Pancreas (tissue), 10 donors: ENCODE data around the gene PPM1M. TPM values are rescaled to one million over a fixed set of nuclear protein-coding genes. Genes with fewer than 3 reads are reported as not detected.

Source experiments
- ATAC-seq, 4 donors: fragments of 200-7000 bp; cut with Tn5 transposase; one replicate each; pipeline versions ENCODE4 v1.8.0 to v1.9.1; 2020; ENCODE audit warnings: mild to moderate bottlenecking in 4 of 4, moderate library complexity in 4 of 4
- DNase-seq, 6 donors: peaks; one replicate each; pipeline ENCODE4 v3.0.0-alpha.2; 2020
- FAIRE-seq: peaks from 2 replicates; lab custom pipeline; 2012; peaks lifted over from hg19 to GRCh38; lab: Jason Lieb, UNC
- H3K27ac ChIP-seq, 4 donors: fragments of 200-600 bp; sonication (generic); 1 replicate in 3 of 4; 2 replicates in 1 of 4; pipeline versions ENCODE4 v1.5.0 to v1.8.0; 2020
- H3K27me3 ChIP-seq, 4 donors: fragments of 200-600 bp; one replicate each; pipeline ENCODE4 v1.8.0; 2021
- H3K36me3 ChIP-seq, 3 donors: fragments of 200-600 bp; sonication (generic) in 1 of 3; one replicate each; pipeline versions ENCODE4 v1.5.0 to v1.8.0; 2020 to 2021
- H3K4me1 ChIP-seq, 3 donors: fragments of 200-600 bp; one replicate each; pipeline ENCODE4 v1.8.0; 2021
- H3K4me3 ChIP-seq, 4 donors: fragments of 200-600 bp; sonication (generic) in 2 of 4; one replicate each; pipeline versions ENCODE4 v1.5.0 to v1.8.0; 2020 to 2021
- H3K9me3 ChIP-seq, 4 donors: fragments of 200-600 bp; one replicate each; pipeline ENCODE4 v1.8.0; 2021
- WGBS, 2 donors: extraction: QIAGEN DNeasy Blood & Tissue Kit; methylation state at CpG; one replicate each; pipeline ENCODE4 v1.1.7; 2013; 5-methylcytosine and 5-hydroxymethylcytosine counted together
- intact Hi-C, 3 donors: fragments of 100-400 bp; cut with DNase I; formaldehyde crosslinking; loops; one replicate each; pipeline versions ENCODE4 v1.11.1 to v1.14.2; 2022
- polyA plus RNA-seq, 2 donors: library from polyadenylated mRNA; stranded (reverse); fragments of 200-250 nt; gene quantifications; one replicate each; pipeline ENCODE4 v1.2.3, GENCODE V29; 2013
- total RNA-seq, 6 donors: library from RNA; stranded (reverse); fragmentation: NEBNext Ultra II Directional in 4 of 6; extraction: Animal tissue kit (Norgen Biotek cat#: 25700) in 4 of 6; gene quantifications; one replicate each; pipeline versions ENCODE4 v1.2.1 to v1.2.4, GENCODE V29; 2021 to 2023
- TF ChIP-seq, protein P1 (sequence below), 4 donors: fragments of 200-600 bp; sonication (generic) in 3 of 4; IDR thresholded peaks; one replicate each; pipeline versions ENCODE4 v1.5.0 to v1.8.0; 2021; ENCODE audit warnings: antibody characterized with exemption in 4 of 4
- donor health status: healthy with polysubstance abuse.
- donor health status: DM: no; HTN: no; CAD: no; lungs with moderate emphysema.
- donor health status: DM: no; HTN: no; CAD: no.
- donor health status: control.
- donor health status: control.
- donor health status: Bipolar disorder and iron deficiency.
- donor health status: DM: yes; HTN: yes; CAD: no.
- donor health status: DM: no; HTN: no; CAD: no.
- donor health status: DM: no; HTN: no; CAD: no.
- donor health status: DM: yes; HTN: yes; CAD: no.

The PPM1M gene
- total and polyA plus RNA-seq, 8 donors: 4.0 to 15.2 (median 7.7) TPM

DNA sequence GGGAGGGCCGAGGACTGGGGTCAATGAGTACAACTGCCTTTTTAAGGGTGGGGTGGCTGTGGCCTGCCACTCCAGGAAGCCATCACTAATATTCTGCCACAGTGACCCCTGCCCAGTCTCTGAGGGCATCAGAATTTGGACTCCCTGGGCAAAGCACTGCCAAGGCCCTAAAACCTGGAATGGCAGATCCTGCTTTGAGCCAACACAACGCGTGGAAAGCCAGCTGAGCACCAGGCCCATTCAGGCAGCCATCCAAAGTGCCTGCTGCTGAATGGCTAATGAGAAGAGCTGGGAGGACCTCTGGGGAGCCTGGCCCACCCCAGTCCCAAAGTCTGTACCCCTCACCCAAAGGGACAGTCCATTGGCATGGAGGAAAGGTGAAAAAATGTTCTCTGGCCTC lies 11.6 kb upstream of the PPM1M start:
- Histone ChIP-seq H3K36me3 (peaks cover 0 to 23% (median 5%) of the 10 kb centered on the region in 3 donors), H3K9me3 (no peaks in the 10 kb centered on the region), H3K27me3 (no peaks in the 10 kb centered on the region), H3K4me3 (no peak overlapping the region), H3K4me1 (peaks cover 11 to 25% (median 20%) of the 10 kb centered on the region in 3 donors), H3K27ac (no peak overlapping the region)
- TF ChIP-seq, protein P1, sequence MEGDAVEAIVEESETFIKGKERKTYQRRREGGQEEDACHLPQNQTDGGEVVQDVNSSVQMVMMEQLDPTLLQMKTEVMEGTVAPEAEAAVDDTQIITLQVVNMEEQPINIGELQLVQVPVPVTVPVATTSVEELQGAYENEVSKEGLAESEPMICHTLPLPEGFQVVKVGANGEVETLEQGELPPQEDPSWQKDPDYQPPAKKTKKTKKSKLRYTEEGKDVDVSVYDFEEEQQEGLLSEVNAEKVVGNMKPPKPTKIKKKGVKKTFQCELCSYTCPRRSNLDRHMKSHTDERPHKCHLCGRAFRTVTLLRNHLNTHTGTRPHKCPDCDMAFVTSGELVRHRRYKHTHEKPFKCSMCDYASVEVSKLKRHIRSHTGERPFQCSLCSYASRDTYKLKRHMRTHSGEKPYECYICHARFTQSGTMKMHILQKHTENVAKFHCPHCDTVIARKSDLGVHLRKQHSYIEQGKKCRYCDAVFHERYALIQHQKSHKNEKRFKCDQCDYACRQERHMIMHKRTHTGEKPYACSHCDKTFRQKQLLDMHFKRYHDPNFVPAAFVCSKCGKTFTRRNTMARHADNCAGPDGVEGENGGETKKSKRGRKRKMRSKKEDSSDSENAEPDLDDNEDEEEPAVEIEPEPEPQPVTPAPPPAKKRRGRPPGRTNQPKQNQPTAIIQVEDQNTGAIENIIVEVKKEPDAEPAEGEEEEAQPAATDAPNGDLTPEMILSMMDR (IDR thresholded peaks at IDR 0.05): no peak
- DNase-seq: no peak
- no peak for FAIRE-seq
- 71 to 77% methylated on average over 3 of the region's 3 CpGs for WGBS, 2 donors
- intact Hi-C loops: loop anchor here in 1 of 3 donors (5.0 kb wide), 1 partner anchor 108 kb away; no protein-coding TSS in a partner anchor
- ATAC-seq: no peak

DNA sequence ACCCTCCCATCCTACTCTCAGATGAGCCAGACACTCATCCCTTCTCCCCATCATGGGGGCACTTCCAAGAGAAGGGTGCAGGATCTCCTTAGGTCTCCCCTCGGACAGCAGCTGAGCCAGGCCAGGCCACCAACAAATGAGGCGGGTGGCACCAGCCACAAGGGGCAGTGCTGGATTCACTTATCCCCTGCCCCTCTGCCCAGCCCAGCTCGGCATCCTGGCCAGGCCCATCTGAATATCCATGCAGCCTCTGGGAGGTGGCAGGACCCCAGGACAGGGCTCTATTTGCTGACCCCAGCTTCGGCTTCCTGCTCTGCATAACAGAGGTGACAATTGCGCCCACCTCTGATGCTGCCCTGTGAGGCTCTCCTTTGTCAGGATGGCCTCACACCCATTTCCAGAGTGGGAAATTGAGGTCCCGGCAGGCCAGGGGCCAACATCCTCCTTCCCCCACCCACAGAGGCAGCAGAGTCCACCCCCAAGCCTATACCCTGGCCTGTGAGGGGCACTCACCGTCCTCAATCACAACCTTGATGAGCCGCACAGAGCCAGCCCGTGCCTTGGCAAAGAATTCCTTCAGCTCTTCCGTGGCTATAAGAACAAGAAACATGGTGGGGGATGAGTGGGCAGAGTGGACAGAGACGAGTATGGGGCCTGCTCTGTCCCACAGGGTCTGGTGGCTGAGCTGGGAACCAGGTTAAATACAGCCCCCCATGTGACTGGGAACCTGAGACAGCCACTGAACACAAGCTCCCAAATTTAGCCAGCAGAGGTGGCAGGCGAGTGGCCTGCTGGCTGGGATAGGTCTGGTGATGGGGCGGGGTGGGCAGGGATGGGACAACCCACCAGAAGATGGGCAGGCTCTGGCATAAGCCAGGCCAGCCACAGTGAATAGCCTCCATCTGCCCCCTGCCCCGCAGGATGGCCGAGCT lies 10.8 kb upstream of the PPM1M start:
- WGBS, 2 donors: 87 to 90% methylated on average over 15 of the region's 15 CpGs
- TF ChIP-seq, protein P1 (IDR thresholded peaks at IDR 0.05): no peak

DNA sequence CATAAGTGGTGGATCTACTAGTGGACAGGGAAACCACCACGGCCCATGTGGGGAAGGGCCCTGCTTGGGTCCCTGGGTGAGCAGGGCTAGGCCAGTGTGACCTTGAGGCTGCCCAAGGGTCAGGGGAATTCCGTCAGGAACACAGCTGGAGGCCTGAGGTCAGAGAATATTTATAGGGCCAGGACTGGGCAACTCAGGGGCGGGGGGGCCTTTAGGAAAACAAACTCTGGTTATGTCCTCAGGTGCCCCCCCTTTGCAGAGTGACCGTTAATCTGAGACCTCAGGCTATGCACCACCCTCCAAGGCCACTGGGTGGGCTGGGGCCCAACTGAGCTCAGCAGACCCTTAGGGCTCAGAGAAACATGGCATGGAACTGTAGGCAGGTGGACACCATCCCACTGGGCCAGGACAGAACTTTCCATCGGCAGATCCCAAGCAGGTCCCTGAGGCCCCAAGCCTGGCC lies 9.1 kb upstream of the PPM1M start:
- intact Hi-C loops: no loop called here
- 54 to 61% methylated on average over 5 of the region's 5 CpGs for WGBS, 2 donors
- ATAC-seq (no peak), FAIRE-seq (no peak), DNase-seq (peak in 1 of 6 donors; percentile 22)
- Histone ChIP-seq H3K4me1 (peaks cover 11 to 26% (median 25%) of the 10 kb centered on the region in 3 donors), H3K9me3 (no peaks in the 10 kb centered on the region), H3K27ac (peak overlapping the region in 3 of 4 donors; percentile 62 to 89 (median 82)), H3K4me3 (no peak overlapping the region), H3K27me3 (no peaks in the 10 kb centered on the region), H3K36me3 (no peaks in the 10 kb centered on the region)
- TF ChIP-seq, protein P1 (IDR thresholded peaks at IDR 0.05): no peak

More for the DNA sequence above, 10.8 kb upstream of the PPM1M start:
- Histone ChIP-seq H3K9me3 (no peaks in the 10 kb centered on the region), H3K4me1 (peaks cover 11 to 25% (median 24%) of the 10 kb centered on the region in 3 donors), H3K4me3 (no peak overlapping the region), H3K27me3 (no peaks in the 10 kb centered on the region), H3K27ac (no peak overlapping the region), H3K36me3 (peaks cover 0 to 14% (median 1%) of the 10 kb centered on the region in 3 donors)
- intact Hi-C loops: loop anchor here in 1 of 3 donors (5.0 kb wide), 1 partner anchor 108 kb away; no protein-coding TSS in a partner anchor
- FAIRE-seq (no peak), ATAC-seq (no peak), DNase-seq (peak in 1 of 6 donors; percentile 37)

DNA sequence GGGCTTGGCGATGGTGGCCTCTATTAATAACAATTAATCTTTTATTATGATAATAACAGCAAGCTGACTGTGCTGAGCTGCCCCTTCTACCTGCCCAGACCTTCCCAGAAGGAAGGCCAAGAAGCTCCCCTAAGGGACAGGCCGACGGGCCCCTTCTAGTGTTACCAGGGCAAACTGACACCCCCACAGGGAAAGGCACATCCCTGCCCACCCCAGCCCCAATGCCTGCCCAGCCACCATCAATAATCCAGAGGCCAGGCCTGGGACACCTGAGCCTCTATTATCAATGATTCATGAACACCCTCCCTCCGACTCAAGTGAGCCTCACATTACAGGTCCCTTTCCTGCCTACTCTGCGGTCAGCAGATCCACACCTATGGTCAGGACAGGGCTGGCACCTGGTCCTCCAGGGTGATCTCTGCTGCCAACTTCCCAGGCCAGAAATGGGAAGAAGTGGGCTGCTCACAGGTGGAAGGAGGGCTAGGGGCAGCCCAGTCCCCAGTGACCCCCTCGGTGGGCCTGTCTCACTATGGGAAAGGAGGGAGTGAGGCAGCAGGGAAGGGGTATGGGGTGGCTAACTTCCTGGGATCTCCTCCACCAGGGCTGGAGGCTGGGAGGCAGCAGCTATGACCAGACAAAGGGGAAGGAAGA lies 8.4 kb upstream of the PPM1M start:
- no peaks in the 10 kb centered on the region for H3K27me3 ChIP-seq
- ATAC-seq (no peak), DNase-seq (no peak), FAIRE-seq (no peak)
- WGBS, 2 donors: 74 to 80% methylated on average over 6 of the region's 6 CpGs
- intact Hi-C loops: no loop called here
- TF ChIP-seq, protein P1 (IDR thresholded peaks at IDR 0.05): no peak
- H3K27ac ChIP-seq: peak overlapping the region; percentile 62 to 89 (median 76)
- peak overlapping the region in 1 of 4 donors; percentile 97 for H3K4me3 ChIP-seq
- peaks cover 11 to 26% (median 25%) of the 10 kb centered on the region in 3 donors for H3K4me1 ChIP-seq
- H3K9me3 ChIP-seq: no peaks in the 10 kb centered on the region
- H3K36me3 ChIP-seq: no peaks in the 10 kb centered on the region
